CD4-positive, alpha-beta T cell (primary cell): ENCODE data around the gene SLC15A5. TPM values are rescaled to one million over a fixed set of nuclear protein-coding genes. Genes with fewer than 3 reads are reported as not detected.

Source experiments
- ATAC-seq: fragments of 200-7000 bp; cut with Tn5 transposase; one replicate; pipeline ENCODE4 v1.10.0; 2022; ENCODE audit warnings: mild to moderate bottlenecking; ENCODE audit not compliant: poor library complexity
- CTCF ChIA-PET: fragments of 350-600 bp; sonication (Branson Sonifier 250); formaldehyde crosslinking; loops from one replicate; lab custom pipeline; 2021; ENCODE audit warnings: antibody characterized with exemption, inconsistent platforms; lab: Charles Lee
- POLR2A ChIA-PET: fragments of 350-600 bp; sonication (Branson Sonifier 250); formaldehyde crosslinking; loops from one replicate; lab custom pipeline; 2021; ENCODE audit warnings: antibody characterized with exemption, inconsistent platforms; lab: Charles Lee
- DNase-seq, 14 experiments: peaks; one replicate each; pipeline ENCODE4 v3.0.0-alpha.2; 2013 to 2020; ENCODE audit warnings: mixed read lengths in 2 of 14
- H3K27ac ChIP-seq, 2 donors: one replicate each; pipeline versions ENCODE4 v1.5.1 to v1.7.0; 2013; ENCODE audit warnings: low read length in 2 of 2, low read depth in 1 of 2, mild to moderate bottlenecking in 1 of 2
- H3K27me3 ChIP-seq, 2 experiments: 1 replicate in 1 of 2; 2 replicates in 1 of 2; pipeline versions ENCODE4 v1.6.1 to v1.7.0; 2013; ENCODE audit warnings: low read length in 2 of 2, control low read depth in 1 of 2, mild to moderate bottlenecking in 1 of 2, moderate library complexity in 1 of 2; ENCODE audit not compliant: insufficient read depth in 2 of 2, control insufficient read depth in 1 of 2
- H3K36me3 ChIP-seq: one replicate; pipeline ENCODE4 v1.6.1; 2013; ENCODE audit warnings: low read length, control low read depth; ENCODE audit not compliant: insufficient read depth
- H3K4me1 ChIP-seq: one replicate; pipeline ENCODE4 v1.6.1; 2013; ENCODE audit warnings: low read length, control low read depth; ENCODE audit not compliant: insufficient read depth
- H3K4me3 ChIP-seq: one replicate; pipeline ENCODE4 v1.5.1; 2013; ENCODE audit warnings: mild to moderate bottlenecking, low read length, moderate library complexity
- H3K9me3 ChIP-seq, 2 experiments: 1 replicate in 1 of 2; 2 replicates in 1 of 2; pipeline versions ENCODE4 v1.6.1 to v1.7.0; 2013; ENCODE audit warnings: low read length in 2 of 2, mild to moderate bottlenecking in 2 of 2, control low read depth in 1 of 2, moderate library complexity in 1 of 2; ENCODE audit not compliant: control insufficient read depth in 1 of 2, insufficient read depth in 1 of 2
- H3K27ac Mint-ChIP-seq: one replicate; pipeline ENCODE4 v1.8.0; 2020; ENCODE audit warnings: mixed read lengths
- H3K27me3 Mint-ChIP-seq: one replicate; pipeline ENCODE4 v1.8.0; 2021; ENCODE audit warnings: mixed read lengths
- H3K36me3 Mint-ChIP-seq: one replicate; pipeline ENCODE4 v1.8.0; 2021; ENCODE audit warnings: low read depth, mixed read lengths
- H3K4me1 Mint-ChIP-seq: one replicate; pipeline ENCODE4 v1.8.0; 2021; ENCODE audit warnings: low read depth, mixed read lengths
- H3K4me3 Mint-ChIP-seq: one replicate; pipeline ENCODE4 v1.8.0; 2020; ENCODE audit warnings: mild to moderate bottlenecking, mixed read lengths
- H3K9me3 Mint-ChIP-seq: one replicate; pipeline ENCODE4 v1.8.0; 2020; ENCODE audit warnings: mixed read lengths
- intact Hi-C, 2 experiments: fragments of 100-400 bp; cut with DNase I in 1 of 2; cut with micrococcal nuclease in 1 of 2; formaldehyde crosslinking; loops; one replicate each; pipeline versions ENCODE4 v1.15.1 to v1.9.0; 2023 to 2025; cut with DNase I, micrococcal nuclease
- total RNA-seq, 174 experiments: library from RNA in 2 of 174; stranded (reverse) in 2 of 174; gene quantifications; one replicate each; pipeline ENCODE4 v1.2.3 and lab custom pipeline; 2021 to 2026
- TF ChIP-seq, protein P1 (sequence below): fragments of 200-600 bp; IDR thresholded peaks from one replicate; pipeline ENCODE4 v1.8.0; 2022; ENCODE audit warnings: antibody characterized with exemption, mild to moderate bottlenecking

Gene SLC15A5
- total RNA-seq, 2 experiments from 2014 or later: not detected

DNA sequence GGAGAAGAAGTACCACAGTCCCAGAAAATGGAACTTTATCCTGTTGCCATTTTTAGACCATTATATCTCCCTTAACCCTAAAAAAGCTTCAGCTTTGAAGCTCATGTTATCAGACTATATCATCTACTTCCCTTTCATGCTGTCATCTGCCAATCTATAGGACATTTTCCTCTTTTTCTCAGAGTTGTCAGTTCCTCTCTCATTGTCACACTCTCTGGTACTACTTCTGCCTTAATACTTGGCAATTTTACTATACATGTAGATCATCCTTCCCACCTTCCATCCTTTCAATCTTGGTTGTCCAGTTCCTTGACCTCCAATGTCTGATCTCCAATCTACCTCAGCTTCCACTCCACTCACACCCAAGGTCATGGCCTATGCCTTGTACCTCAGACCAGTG, 57.4 kb downstream of the SLC15A5 start:
- no peaks in the 10 kb centered on the region for H3K9me3 ChIP-seq
- no peak overlapping the region for H3K4me3 Mint-ChIP-seq
- no peak overlapping the region for H3K4me3 ChIP-seq
- TF ChIP-seq, protein P1, sequence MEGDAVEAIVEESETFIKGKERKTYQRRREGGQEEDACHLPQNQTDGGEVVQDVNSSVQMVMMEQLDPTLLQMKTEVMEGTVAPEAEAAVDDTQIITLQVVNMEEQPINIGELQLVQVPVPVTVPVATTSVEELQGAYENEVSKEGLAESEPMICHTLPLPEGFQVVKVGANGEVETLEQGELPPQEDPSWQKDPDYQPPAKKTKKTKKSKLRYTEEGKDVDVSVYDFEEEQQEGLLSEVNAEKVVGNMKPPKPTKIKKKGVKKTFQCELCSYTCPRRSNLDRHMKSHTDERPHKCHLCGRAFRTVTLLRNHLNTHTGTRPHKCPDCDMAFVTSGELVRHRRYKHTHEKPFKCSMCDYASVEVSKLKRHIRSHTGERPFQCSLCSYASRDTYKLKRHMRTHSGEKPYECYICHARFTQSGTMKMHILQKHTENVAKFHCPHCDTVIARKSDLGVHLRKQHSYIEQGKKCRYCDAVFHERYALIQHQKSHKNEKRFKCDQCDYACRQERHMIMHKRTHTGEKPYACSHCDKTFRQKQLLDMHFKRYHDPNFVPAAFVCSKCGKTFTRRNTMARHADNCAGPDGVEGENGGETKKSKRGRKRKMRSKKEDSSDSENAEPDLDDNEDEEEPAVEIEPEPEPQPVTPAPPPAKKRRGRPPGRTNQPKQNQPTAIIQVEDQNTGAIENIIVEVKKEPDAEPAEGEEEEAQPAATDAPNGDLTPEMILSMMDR: no peak
- CTCF ChIA-PET: no interaction called here
- H3K9me3 Mint-ChIP-seq: no peaks in the 10 kb centered on the region
- no peaks in the 10 kb centered on the region for H3K36me3 Mint-ChIP-seq
- H3K27me3 ChIP-seq: no peaks in the 10 kb centered on the region
- intact Hi-C loops: no loop called here
- DNase-seq (no peak), ATAC-seq (no peak)
- POLR2A ChIA-PET: no interaction called here
- no peak overlapping the region for H3K27ac ChIP-seq
- H3K36me3 ChIP-seq: no peaks in the 10 kb centered on the region
- no peaks in the 10 kb centered on the region for H3K4me1 ChIP-seq
- no peaks in the 10 kb centered on the region for H3K27me3 Mint-ChIP-seq
- H3K4me1 Mint-ChIP-seq: no peaks in the 10 kb centered on the region
- H3K27ac Mint-ChIP-seq: no peak overlapping the region

DNA sequence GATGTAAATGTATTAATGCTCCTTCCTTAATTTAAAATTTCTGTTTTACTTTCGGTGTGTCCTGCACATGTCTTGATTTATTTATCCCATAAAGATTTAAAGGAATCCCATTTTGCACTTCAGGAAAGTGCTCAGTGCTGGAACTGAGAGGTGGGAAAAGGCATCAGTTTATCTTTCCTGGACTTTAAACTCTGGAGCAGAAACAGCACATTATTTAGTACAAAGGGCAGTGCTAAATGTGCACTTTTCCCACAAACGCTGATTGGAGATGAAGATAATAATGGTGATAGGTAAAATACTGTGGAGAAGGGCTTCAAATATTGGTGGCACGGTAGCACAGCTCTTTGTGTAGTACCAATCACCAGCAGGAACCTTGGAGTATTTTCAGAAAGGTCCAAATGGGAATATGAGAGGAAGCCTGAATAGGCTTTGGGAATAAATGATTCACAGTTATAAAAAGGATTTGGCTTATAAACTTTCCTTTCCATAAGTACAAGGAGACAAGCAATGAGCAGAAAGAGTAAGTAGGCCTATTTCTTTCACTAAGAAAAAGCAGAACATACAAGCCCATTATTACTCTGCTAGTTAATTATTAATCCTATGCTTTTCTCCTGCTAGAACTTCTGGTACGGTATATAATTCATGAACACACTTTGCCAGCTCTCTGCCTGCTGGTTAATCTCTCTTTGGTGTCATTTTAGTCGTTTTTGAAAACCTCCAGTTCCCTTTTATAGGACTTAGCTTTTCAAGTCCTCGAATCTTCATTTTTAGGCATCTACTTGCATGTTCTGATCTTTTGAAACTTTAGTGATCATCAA, 58.3 kb downstream of the SLC15A5 start:
- Histone ChIP-seq H3K27me3 (no peaks in the 10 kb centered on the region), H3K4me1 (no peaks in the 10 kb centered on the region), H3K9me3 (no peaks in the 10 kb centered on the region), H3K4me3 (no peak overlapping the region), H3K27ac (no peak overlapping the region), H3K36me3 (no peaks in the 10 kb centered on the region)
- no peaks in the 10 kb centered on the region for H3K27me3 Mint-ChIP-seq
- H3K4me1 Mint-ChIP-seq: no peaks in the 10 kb centered on the region
- no peak overlapping the region for H3K27ac Mint-ChIP-seq
- CTCF ChIA-PET: no interaction called here
- TF ChIP-seq, protein P1: no peak
- POLR2A ChIA-PET: no interaction called here
- intact Hi-C loops: no loop called here
- no peak overlapping the region for H3K4me3 Mint-ChIP-seq
- H3K9me3 Mint-ChIP-seq: no peaks in the 10 kb centered on the region
- DNase-seq (no peak), ATAC-seq (no peak)
- H3K36me3 Mint-ChIP-seq: no peaks in the 10 kb centered on the region

DNA sequence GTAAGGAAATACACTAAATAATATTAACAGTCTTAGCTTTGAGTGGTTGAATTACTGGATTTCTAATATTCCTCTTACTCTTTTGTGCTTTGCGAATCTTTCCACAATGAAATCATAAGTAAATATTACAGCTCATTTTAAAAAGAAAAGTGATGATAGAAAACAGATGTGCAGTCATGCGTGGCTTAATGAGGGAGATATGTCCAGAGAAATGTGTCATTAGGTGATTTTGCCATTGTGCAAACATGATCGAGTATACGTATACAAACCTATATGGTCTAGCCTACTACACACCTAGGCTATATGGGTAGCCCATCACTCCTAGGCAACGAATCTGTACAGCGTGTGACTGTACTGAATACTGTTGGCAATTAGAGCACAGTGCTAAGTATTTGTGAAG, 59.3 kb downstream of the SLC15A5 start:
- no peaks in the 10 kb centered on the region for H3K9me3 Mint-ChIP-seq

More for the DNA sequence above, 59.3 kb downstream of the SLC15A5 start:
- Histone ChIP-seq H3K4me3 (no peak overlapping the region), H3K4me1 (no peaks in the 10 kb centered on the region), H3K27ac (no peak overlapping the region), H3K27me3 (no peaks in the 10 kb centered on the region), H3K36me3 (no peaks in the 10 kb centered on the region), H3K9me3 (no peaks in the 10 kb centered on the region)
- TF ChIP-seq, protein P1: no peak
- no peaks in the 10 kb centered on the region for H3K27me3 Mint-ChIP-seq
- no peak for DNase-seq
- no peak overlapping the region for H3K4me3 Mint-ChIP-seq
- H3K27ac Mint-ChIP-seq: no peak overlapping the region
- intact Hi-C loops: no loop called here
- no peaks in the 10 kb centered on the region for H3K4me1 Mint-ChIP-seq
- POLR2A ChIA-PET: no interaction called here
- ATAC-seq: no peak
- CTCF ChIA-PET: no interaction called here
- no peaks in the 10 kb centered on the region for H3K36me3 Mint-ChIP-seq
